ENCODE data around the gene SEPTIN12.

The SEPTIN12 gene

DNA sequence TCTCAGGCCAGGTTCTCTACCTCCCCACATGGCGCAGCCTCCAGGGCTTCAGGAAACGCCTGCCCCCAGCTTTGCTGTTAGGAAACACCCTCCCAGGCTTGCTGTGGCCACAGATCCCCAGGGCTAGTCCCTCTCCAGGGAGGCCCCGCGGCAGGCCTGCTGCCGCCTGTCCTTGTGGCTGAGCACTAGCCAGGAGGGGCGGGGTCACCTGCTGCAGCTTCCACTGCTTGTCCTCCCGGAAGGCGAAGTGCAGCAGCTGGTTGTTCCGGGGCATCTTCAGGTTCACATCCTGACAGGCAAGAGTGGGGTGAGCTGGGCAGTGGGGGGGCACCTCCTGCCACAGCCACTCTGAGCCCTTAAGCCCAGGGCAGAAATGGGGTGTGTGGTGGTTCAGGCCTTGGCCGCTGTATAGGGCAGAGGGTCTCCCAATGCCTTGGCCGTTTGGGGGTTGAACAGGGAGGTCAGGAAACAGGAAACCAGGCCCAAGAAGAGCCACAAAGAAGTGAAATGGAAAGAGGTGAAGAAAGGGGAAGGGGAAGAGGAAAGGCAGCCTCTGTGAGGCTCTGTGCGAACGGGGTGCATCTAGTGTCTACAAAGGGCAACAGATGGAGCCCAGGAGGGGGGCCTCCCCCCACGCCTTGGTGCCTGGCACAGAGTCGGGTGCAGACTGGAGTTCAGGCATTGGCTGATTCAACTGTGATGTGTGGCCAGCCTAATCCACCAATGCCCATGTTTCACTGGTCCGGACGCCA is 12.3 kb upstream of the SEPTIN12 start (continued):
- TF ChIP-seq TOX (CRISPR knock-in tag; IDR thresholded peaks at IDR 0.05; ENCODE audit: borderline replicate concordance) (no peak), ZFP3 (CRISPR knock-in tag; IDR thresholded peaks at IDR 0.05) (no peak)

DNA sequence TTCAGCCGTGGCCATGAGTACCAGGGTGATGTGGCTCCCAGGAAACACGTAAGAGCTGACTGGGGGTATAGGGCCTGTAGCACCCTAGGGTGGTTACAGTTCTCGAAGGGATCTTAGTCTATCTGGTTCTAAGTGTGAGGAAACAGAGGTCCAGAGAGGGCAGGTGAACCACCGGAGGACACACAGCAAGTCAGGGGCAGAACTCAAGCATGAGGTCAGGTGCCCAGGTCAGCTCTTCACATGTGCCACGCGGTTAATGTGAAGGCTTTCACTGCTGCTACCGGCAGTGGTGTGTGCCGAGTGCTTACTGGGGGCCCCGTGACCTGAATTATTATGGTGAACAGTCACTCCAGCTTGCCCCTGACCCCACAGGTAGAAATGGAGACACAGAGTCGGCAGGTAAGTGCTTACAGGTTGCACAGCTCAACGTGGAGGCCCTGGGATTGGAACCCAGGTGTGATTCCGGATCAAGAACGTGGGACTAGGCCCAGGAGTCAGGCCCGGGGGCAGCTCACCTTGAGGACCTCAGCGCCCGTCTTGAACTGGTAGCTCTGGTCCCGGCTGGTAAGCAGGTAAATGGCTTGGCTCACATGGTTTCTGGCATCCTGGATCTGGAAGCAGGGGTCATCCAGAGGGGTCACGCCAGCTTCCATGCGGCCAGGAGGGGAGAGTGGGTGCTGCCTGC is 11.2 kb upstream of the SEPTIN12 start:
- no peak for TF ChIP-seq RARB (CRISPR knock-in tag; IDR thresholded peaks at IDR 0.05)
- no peak for TF ChIP-seq ZFP3 (CRISPR knock-in tag; IDR thresholded peaks at IDR 0.05)
- TF ChIP-seq, protein P1, sequence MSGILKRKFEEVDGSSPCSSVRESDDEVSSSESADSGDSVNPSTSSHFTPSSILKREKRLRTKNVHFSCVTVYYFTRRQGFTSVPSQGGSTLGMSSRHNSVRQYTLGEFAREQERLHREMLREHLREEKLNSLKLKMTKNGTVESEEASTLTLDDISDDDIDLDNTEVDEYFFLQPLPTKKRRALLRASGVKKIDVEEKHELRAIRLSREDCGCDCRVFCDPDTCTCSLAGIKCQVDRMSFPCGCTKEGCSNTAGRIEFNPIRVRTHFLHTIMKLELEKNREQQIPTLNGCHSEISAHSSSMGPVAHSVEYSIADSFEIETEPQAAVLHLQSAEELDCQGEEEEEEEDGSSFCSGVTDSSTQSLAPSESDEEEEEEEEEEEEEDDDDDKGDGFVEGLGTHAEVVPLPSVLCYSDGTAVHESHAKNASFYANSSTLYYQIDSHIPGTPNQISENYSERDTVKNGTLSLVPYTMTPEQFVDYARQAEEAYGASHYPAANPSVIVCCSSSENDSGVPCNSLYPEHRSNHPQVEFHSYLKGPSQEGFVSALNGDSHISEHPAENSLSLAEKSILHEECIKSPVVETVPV (CRISPR knock-in tag; IDR thresholded peaks at IDR 0.05), result no peak
- no peak for TF ChIP-seq OSR1 (CRISPR knock-in tag; IDR thresholded peaks at IDR 0.05)
- TF ChIP-seq, protein P2, sequence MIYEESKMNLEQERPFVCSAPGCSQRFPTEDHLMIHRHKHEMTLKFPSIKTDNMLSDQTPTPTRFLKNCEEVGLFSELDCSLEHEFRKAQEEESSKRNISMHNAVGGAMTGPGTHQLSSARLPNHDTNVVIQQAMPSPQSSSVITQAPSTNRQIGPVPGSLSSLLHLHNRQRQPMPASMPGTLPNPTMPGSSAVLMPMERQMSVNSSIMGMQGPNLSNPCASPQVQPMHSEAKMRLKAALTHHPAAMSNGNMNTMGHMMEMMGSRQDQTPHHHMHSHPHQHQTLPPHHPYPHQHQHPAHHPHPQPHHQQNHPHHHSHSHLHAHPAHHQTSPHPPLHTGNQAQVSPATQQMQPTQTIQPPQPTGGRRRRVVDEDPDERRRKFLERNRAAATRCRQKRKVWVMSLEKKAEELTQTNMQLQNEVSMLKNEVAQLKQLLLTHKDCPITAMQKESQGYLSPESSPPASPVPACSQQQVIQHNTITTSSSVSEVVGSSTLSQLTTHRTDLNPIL (CRISPR knock-in tag; IDR thresholded peaks at IDR 0.05; ENCODE audit: low read depth), result no peak
- TF ChIP-seq ZNF565 (CRISPR knock-in tag; conservative IDR thresholded peaks at IDR 0.05; ENCODE audit: low read depth), result no peak
- TF ChIP-seq, protein P3, sequence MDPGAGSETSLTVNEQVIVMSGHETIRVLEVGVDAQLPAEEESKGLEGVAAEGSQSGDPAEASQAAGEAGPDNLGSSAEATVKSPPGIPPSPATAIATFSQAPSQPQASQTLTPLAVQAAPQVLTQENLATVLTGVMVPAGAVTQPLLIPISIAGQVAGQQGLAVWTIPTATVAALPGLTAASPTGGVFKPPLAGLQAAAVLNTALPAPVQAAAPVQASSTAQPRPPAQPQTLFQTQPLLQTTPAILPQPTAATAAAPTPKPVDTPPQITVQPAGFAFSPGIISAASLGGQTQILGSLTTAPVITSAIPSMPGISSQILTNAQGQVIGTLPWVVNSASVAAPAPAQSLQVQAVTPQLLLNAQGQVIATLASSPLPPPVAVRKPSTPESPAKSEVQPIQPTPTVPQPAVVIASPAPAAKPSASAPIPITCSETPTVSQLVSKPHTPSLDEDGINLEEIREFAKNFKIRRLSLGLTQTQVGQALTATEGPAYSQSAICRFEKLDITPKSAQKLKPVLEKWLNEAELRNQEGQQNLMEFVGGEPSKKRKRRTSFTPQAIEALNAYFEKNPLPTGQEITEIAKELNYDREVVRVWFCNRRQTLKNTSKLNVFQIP (CRISPR knock-in tag; IDR thresholded peaks at IDR 0.05; ENCODE audit: borderline replicate concordance, low read depth), result no peak
- no peak for TF ChIP-seq BACH2 (CRISPR knock-in tag; IDR thresholded peaks at IDR 0.05; ENCODE audit: borderline replicate concordance)
- no peak for TF ChIP-seq GLIS3 (CRISPR knock-in tag; IDR thresholded peaks at IDR 0.05)
- TF ChIP-seq, protein P4, sequence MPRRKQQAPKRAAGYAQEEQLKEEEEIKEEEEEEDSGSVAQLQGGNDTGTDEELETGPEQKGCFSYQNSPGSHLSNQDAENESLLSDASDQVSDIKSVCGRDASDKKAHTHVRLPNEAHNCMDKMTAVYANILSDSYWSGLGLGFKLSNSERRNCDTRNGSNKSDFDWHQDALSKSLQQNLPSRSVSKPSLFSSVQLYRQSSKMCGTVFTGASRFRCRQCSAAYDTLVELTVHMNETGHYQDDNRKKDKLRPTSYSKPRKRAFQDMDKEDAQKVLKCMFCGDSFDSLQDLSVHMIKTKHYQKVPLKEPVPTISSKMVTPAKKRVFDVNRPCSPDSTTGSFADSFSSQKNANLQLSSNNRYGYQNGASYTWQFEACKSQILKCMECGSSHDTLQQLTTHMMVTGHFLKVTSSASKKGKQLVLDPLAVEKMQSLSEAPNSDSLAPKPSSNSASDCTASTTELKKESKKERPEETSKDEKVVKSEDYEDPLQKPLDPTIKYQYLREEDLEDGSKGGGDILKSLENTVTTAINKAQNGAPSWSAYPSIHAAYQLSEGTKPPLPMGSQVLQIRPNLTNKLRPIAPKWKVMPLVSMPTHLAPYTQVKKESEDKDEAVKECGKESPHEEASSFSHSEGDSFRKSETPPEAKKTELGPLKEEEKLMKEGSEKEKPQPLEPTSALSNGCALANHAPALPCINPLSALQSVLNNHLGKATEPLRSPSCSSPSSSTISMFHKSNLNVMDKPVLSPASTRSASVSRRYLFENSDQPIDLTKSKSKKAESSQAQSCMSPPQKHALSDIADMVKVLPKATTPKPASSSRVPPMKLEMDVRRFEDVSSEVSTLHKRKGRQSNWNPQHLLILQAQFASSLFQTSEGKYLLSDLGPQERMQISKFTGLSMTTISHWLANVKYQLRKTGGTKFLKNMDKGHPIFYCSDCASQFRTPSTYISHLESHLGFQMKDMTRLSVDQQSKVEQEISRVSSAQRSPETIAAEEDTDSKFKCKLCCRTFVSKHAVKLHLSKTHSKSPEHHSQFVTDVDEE (CRISPR knock-in tag; IDR thresholded peaks at IDR 0.05), result no peak
- no peak for TF ChIP-seq ARNTL (CRISPR knock-in tag; IDR thresholded peaks at IDR 0.05; ENCODE audit: borderline replicate concordance, low read depth)
- no peak for TF ChIP-seq ESRRG (CRISPR knock-in tag; IDR thresholded peaks at IDR 0.05)
- TF ChIP-seq ZNF8 (CRISPR knock-in tag; IDR thresholded peaks at IDR 0.05), result no peak
- TF ChIP-seq PPARA (CRISPR knock-in tag; IDR thresholded peaks at IDR 0.05; ENCODE audit: borderline replicate concordance), result no peak
- TF ChIP-seq SNAI2 (CRISPR knock-in tag; IDR thresholded peaks at IDR 0.05), result no peak
- no peak for TF ChIP-seq ISL1 (CRISPR knock-in tag; IDR thresholded peaks at IDR 0.05)
- TF ChIP-seq ZFP30 (CRISPR knock-in tag; IDR thresholded peaks at IDR 0.05), result no peak
- ATAC-seq, result no peak

DNA sequence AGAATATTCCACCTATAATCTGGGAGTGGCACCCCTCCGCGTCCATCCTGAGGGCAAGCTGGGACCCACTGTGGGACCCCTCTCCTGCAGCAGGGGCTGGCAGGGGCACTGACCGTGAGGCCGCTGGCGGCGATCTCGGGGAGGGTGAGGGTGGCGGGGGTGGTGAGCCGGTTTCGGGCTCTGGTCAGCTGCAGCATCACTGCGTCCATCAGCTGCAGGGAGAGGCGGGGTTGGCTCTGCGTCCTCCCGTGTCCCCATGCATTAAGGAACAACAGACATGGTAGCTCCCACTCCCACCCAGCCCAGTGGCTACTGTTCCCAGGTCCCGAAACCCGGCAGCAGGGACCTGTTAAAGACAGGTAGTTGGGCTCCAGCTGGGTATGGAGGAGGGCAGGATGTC is 10.3 kb upstream of the SEPTIN12 start:
- TF ChIP-seq ZC3H10 (CRISPR knock-in tag; IDR thresholded peaks at IDR 0.05) (no peak), ZFP3 (CRISPR knock-in tag; IDR thresholded peaks at IDR 0.05) (no peak), ZNF8 (CRISPR knock-in tag; IDR thresholded peaks at IDR 0.05) (no peak), BACH2 (CRISPR knock-in tag; IDR thresholded peaks at IDR 0.05; ENCODE audit: borderline replicate concordance) (no peak), GLIS3 (CRISPR knock-in tag; IDR thresholded peaks at IDR 0.05) (no peak)
- TF ChIP-seq, protein P5, sequence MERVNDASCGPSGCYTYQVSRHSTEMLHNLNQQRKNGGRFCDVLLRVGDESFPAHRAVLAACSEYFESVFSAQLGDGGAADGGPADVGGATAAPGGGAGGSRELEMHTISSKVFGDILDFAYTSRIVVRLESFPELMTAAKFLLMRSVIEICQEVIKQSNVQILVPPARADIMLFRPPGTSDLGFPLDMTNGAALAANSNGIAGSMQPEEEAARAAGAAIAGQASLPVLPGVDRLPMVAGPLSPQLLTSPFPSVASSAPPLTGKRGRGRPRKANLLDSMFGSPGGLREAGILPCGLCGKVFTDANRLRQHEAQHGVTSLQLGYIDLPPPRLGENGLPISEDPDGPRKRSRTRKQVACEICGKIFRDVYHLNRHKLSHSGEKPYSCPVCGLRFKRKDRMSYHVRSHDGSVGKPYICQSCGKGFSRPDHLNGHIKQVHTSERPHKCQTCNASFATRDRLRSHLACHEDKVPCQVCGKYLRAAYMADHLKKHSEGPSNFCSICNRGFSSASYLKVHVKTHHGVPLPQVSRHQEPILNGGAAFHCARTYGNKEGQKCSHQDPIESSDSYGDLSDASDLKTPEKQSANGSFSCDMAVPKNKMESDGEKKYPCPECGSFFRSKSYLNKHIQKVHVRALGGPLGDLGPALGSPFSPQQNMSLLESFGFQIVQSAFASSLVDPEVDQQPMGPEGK (CRISPR knock-in tag; IDR thresholded peaks at IDR 0.05; ENCODE audit: borderline replicate concordance), result no peak
- TF ChIP-seq, protein P1 (CRISPR knock-in tag; IDR thresholded peaks at IDR 0.05), result no peak
- TF ChIP-seq, protein P3 (CRISPR knock-in tag; IDR thresholded peaks at IDR 0.05; ENCODE audit: borderline replicate concordance, low read depth), result no peak
- ATAC-seq, result no peak
